ENCODE measurements around the gene CIDEA. TPM values are rescaled to one million over a fixed set of nuclear protein-coding genes. Genes with fewer than 3 reads are reported as not detected.

CIDEA gene
- total and polyA plus RNA-seq, 9 of the 15 experiments (the other 6 are each of a cell fraction or from before 2014, with no cell fraction given) = not detected

DNA sequence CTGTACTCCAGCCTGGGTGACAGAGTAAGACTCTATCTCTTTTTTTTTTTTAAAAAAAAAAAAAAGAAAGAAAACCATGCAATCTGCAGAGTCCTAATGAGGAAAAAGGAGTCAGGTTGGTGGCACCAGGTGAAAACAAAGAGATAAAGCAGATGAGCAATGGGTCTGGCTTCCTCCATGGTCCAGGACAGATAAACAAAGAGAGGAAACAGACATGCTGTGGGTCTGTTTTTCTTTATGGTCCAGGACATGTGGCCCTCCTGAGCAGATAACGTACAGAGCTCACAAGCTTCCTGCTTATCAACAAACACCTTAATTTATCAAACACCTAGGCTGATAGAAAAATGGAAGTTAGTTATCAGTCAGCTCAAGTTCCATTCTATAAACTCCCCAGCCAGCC lies 29.5 kb downstream of the CIDEA start (continued):
- TF ChIP-seq, protein P1, sequence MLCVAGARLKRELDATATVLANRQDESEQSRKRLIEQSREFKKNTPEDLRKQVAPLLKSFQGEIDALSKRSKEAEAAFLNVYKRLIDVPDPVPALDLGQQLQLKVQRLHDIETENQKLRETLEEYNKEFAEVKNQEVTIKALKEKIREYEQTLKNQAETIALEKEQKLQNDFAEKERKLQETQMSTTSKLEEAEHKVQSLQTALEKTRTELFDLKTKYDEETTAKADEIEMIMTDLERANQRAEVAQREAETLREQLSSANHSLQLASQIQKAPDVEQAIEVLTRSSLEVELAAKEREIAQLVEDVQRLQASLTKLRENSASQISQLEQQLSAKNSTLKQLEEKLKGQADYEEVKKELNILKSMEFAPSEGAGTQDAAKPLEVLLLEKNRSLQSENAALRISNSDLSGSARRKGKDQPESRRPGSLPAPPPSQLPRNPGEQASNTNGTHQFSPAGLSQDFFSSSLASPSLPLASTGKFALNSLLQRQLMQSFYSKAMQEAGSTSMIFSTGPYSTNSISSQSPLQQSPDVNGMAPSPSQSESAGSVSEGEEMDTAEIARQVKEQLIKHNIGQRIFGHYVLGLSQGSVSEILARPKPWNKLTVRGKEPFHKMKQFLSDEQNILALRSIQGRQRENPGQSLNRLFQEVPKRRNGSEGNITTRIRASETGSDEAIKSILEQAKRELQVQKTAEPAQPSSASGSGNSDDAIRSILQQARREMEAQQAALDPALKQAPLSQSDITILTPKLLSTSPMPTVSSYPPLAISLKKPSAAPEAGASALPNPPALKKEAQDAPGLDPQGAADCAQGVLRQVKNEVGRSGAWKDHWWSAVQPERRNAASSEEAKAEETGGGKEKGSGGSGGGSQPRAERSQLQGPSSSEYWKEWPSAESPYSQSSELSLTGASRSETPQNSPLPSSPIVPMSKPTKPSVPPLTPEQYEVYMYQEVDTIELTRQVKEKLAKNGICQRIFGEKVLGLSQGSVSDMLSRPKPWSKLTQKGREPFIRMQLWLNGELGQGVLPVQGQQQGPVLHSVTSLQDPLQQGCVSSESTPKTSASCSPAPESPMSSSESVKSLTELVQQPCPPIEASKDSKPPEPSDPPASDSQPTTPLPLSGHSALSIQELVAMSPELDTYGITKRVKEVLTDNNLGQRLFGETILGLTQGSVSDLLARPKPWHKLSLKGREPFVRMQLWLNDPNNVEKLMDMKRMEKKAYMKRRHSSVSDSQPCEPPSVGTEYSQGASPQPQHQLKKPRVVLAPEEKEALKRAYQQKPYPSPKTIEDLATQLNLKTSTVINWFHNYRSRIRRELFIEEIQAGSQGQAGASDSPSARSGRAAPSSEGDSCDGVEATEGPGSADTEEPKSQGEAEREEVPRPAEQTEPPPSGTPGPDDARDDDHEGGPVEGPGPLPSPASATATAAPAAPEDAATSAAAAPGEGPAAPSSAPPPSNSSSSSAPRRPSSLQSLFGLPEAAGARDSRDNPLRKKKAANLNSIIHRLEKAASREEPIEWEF (CRISPR knock-in tag; IDR thresholded peaks at IDR 0.05) = no peak
- TF ChIP-seq FOXA3 (CRISPR knock-in tag; conservative IDR thresholded peaks at IDR 0.05 in 1 of 2, IDR thresholded peaks at IDR 0.05 in 1 of 2) = no peak
- peak; percentile 43; the same call in 1 of the 2 replicates for TF ChIP-seq MTA2 (IDR thresholded peaks at IDR 0.05; ENCODE audit: low read depth)
- peak; percentile 13 for TF ChIP-seq CCNT2 (IDR thresholded peaks at IDR 0.05; ENCODE audit: borderline replicate concordance, extremely low read depth, insufficient read length, low read depth, low read length)
- TF ChIP-seq SMAD1 (IDR thresholded peaks at IDR 0.05; ENCODE audit: low read depth, low read length, partially characterized antibody) = no peak
- no peak for TF ChIP-seq HCFC1 (IDR thresholded peaks at IDR 0.05; ENCODE audit: low read depth, low read length)
- TF ChIP-seq SETDB1 (IDR thresholded peaks at IDR 0.05; ENCODE audit: low read length) = no peak
- TF ChIP-seq ZNF134 (CRISPR knock-in tag; conservative IDR thresholded peaks at IDR 0.05) = no peak
- TF ChIP-seq OTX1 (CRISPR knock-in tag; IDR thresholded peaks at IDR 0.05) = no peak
- no peak for TF ChIP-seq ZBTB34 (CRISPR knock-in tag; IDR thresholded peaks at IDR 0.05)
- TF ChIP-seq ZNF79 (CRISPR knock-in tag; IDR thresholded peaks at IDR 0.05; ENCODE audit: low read depth) = no peak
- TF ChIP-seq USF2 (CRISPR knock-in tag; IDR thresholded peaks at IDR 0.05) = no peak
- TF ChIP-seq SMARCC2 (IDR thresholded peaks at IDR 0.05; ENCODE audit: low read depth) = no peak

Data from K562 (cell line).